ENCODE results near the gene GDF3.
A peak's percentile ranks its signal among the peaks of the same experiment; 100 is the strongest.

Gene GDF3

GRCh38 chr12:7666595-7666994 lies 29.0 kb downstream of the GDF3 start:
- no peak for DNase-seq

GRCh38 chr12:7661741-7662140 lies 33.8 kb downstream of the GDF3 start:
- DNase-seq: no peak

- DNase-seq: no peak
These were observed 39.5 kb downstream of the GDF3 start for GRCh38 chr12:7656121-7656520.

GRCh38 chr12:7650091-7650490 lies 45.5 kb downstream of the GDF3 start:
- DNase-seq: no peak

- DNase-seq: no peak
These were observed 48.5 kb downstream of the GDF3 start for GRCh38 chr12:7647071-7647470.

GRCh38 chr12:7646178-7646475 lies 49.4 kb downstream of the GDF3 start:
- DNase-seq: no peak

- peak; percentile 2 for DNase-seq
These were observed 50.0 kb downstream of the GDF3 start for GRCh38 chr12:7645395-7646177.

- DNase-seq: no peak
These were observed 52.7 kb downstream of the GDF3 start for GRCh38 chr12:7642876-7643309.

GRCh38 chr12:7642287-7642686 lies 53.3 kb downstream of the GDF3 start:
- no peak for DNase-seq

- DNase-seq: peak; percentile 37
These were observed 55.2 kb downstream of the GDF3 start for GRCh38 chr12:7640123-7640995.
